NCI-H1092 (cell line): Measurements from ENCODE around the gene TMC4.

Source experiments
- DNase-seq: peaks from one replicate; lab custom pipeline; 2025; lab: John Stamatoyannopoulos, UW

Gene TMC4

DNA sequence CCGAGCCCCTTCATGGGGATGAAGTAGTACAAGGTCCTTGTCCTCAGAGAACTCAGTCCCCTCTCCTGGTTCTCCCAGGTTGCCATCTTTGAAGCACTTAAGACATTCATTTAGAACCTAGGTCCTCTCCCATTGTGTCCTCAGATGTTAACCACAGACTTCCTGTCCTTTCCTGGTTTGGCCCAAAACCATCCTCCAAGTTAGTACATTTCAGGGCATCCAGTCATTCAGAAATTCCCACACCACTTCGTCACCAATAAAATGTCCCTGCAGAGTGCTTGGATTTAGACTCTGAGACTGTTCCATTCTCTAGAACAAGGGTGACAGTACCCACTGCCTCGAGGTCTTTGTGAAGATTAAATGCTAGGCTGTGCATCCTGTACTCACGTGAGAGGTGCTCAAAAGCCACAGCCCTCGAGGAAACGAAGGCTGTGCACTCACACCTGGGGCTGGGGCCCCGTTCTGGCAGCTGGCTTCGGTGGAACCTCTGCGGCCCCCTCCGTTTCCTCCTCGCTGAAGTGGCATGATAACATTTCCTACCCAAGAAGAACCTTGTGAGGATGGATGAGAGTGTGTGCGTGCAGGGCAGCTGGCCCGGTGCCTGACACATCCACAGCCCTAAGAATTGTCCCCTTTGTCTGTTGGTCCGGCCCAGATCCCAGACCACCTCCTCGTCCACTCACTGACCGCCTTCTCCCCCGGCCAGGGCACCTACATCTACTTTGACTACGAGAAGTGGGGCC, 18.2 kb downstream of the TMC4 start:
- DNase-seq = no peak

DNA sequence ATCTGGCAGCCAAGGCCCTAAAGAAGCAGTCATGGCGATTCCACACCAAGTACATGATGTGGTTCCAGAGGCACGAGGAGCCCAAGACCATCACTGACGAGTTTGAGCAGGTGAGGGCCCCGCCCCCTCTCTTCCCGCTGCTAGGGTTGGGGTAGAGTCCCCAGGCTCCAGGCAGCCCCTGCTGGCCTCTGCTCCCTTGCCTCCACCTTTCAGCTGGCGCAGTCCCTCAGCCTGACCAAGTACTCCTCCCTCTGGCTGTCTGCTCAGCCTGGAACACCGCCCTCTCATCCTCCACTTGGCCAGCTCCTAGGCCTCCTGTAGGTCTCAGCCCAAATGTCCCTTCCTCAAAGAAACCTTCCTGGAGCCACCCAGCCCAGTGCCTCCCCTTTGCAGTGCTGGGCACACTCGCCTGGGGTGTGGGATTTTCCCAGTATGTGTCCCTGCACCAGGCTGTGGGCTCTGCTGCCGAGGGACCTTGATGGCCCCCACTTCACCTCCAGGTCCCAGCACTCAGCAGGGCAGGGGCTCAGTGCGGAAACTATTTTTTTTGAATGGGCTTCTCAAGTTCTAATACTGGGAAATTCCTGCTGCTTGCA, 19.1 kb downstream of the TMC4 start:
- no peak for DNase-seq

DNA sequence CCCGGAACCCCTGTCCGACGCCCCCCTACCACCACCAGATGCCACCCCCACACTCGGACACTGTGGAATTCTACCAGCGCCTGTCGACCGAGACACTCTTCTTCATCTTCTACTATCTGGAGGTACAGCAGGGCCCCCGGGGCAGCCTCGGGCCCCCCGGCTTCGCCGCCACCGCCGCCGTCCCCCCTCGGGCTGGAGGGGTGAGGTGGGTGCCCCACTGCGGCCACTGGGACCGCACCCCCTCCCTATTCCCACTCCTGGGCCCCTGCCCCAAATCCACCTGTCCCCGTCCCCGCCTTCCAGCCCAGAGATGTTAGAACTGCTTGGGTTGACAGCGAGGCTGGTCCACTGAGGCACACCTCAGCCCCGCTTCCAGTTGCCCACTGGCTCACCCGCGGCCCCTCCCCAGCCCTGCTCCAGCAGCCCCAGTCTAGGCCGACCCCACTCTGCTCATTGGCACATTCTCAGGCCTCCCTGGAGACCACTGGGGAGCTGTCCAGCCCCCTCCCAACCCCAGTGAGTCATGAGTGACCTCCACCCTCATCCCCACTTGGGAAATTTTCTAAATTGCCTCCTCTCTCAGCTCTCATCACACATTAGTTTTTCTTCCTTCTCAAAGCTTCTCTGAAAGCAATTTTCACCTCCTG, 20.0 kb downstream of the TMC4 start:
- no peak for DNase-seq

DNA sequence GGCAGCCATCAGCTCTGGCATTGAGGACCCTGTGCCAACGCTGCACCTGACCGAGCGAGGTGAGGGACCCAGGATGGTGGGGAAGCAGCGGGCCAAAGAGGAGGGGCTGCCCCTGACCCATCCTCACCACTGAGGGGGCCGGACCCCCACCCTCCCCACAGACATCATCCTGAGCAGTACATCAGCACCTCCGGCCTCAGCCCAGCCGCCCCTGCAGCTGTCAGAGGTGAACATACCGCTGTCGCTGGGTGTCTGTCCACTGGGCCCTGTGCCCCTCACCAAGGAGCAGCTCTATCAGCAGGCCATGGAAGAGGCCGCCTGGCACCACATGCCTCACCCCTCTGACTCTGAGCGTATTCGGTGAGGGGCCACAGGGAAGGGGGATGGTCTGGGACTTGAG, 20.7 kb downstream of the TMC4 start:
- DNase-seq = no peak

DNA sequence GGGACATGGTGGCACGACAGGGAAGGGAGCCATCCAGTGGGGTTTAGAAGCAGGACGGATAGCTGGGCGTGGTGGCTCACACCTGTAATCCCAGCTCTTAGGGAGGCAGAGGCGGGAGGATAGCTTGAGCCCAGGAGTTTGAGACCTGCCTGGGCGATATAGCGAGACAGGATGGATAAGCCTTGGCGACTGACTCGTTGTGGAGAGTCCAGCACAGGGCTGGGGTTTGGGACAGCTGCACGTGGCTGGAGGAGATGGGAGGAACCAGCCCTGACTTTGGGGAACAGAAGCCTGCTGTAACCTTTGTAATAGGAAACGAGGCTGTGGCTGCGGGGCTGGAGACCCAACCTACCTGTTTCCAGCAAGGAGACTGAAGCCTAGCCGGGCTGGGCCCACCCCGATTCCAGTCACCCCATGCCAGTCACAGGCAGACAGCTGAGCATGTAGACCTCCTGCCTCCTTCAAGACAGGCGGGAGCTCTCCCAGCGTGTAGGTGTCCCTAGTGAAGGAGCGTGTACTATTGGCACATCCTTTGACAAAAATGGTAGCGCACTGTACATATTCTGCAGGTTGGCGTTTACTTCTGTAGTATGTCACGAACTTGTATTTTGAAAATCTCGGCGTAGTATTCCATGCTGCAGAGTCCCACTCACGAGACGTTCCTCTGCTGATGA, 21.5 kb downstream of the TMC4 start:
- DNase-seq = no peak

DNA sequence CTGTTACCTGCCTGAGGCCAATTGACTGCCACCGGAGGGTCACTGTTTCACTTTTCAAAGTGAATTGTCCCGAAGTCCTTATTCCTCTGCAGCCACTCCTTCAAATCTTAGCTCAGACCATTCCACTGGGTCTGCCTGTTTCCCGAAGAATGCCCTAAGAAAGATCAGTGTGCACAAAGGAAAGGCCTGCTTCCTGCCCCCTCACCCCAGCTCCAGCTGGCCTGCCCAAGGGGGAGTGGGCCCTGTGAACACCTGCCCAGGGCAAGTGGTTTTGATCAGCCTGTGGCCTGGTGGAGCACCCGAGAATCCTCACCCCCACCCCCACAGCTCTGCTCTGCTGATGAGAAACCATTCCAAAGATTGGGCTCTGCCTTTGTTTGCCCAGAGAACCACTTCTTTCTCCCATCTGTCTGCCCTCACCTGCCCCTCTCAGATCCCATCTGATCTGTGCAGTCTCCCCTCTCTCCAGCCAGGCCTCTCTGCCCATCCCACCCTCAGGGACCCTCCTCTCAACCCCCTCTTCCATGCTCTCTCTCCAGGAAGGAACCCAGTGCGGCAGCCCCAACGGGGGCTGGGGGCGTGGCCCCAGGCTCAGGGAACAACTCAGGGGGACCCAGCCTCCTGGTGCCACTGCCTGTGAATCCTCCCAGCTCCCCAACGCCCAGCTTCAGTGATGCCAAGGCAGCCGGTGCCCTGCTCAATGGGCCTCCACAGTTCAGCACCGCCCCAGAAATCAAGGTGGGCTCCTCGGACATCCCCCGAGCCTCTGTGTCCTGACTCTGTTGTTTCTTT, 23.7 kb downstream of the TMC4 start:
- DNase-seq = no peak

DNA sequence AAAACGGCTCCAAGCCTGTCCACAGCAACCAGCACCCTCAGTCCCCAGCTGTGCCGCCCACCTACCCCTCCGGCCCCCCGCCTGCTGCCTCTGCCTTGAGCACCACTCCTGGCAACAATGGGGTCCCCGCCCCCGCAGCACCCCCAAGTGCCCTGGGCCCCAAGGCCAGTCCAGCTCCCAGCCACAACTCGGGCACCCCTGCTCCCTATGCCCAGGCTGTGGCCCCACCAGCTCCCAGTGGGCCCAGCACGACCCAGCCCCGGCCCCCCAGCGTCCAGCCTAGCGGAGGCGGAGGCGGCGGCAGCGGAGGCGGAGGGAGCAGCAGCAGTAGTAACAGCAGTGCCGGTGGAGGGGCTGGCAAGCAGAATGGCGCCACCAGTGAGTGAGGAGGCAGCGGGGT, 24.8 kb downstream of the TMC4 start:
- DNase-seq = no peak

DNA sequence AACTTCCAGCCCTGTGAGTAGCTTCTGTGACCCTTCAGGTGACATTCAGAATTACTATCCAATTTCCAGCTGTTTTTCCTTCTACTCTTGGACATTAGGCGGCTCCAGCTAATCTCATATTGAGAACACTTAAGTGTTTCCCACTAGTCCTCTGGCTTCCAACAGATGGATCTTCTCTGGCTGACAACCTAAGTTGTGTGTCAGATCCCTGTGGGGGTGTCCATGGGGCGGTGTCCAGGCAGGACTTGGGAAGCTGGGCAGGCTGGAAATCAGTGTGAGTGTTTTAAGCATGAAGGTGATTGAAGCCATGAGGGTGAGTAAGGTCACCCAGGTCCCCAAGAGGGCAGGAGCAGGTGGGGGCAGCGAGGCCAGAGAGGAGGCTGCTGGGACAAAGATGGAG, 25.3 kb downstream of the TMC4 start:
- no peak for DNase-seq

DNA sequence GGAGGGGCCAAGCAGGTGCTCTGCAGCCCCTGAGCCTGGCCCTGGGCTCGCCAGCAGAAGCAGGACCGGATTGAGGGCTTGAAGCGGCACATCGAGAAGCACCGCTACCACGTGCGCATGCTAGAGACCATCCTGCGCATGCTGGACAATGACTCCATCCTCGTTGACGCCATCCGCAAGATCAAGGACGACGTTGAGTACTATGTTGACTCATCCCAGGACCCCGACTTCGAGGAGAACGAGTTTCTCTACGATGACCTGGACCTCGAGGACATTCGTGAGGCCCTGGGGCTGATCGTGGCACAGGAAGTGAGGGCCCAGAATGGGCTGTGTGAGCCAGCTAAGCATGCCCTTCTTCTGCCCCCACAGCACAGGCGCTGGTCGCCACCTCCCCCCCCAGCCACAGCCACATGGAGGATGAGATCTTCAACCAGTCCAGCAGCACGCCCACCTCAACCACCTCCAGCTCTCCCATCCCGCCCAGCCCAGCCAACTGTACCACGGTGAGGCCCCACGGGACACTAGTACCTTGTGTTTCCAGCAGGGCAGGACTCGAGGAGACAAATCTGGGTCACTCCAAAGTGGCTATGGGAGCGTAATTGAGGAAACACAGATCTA, 27.3 kb downstream of the TMC4 start:
- DNase-seq = no peak

DNA sequence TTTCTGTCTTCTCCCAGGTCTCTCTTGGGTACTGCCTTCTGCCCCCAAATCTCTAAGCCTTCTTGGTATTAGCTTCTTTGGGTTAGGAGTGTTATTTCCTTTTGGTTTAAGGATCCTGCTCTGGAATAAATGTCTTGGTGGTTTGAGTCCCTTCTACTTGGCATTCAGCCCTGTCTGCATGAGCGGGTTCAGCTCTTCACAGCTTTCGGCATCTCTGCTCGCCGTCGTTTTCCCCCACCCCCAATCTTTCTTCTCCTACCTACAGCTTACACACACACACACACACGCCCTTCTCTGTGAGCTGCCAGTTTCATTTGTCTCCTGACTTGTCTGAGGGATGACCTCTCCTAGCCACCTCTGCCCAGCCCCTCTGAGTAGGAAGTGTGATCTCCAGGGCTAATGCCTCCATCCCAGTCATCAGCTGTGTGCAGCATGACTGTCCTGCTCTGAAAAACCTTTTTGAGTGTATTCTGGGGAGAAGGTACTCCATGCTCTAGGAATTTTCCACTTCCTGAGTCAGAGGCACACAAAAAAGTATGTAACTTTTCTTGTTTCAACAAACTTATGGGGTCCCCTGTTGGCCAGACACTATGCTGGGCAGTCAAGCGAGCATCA, 30.7 kb downstream of the TMC4 start:
- DNase-seq = no peak

DNA sequence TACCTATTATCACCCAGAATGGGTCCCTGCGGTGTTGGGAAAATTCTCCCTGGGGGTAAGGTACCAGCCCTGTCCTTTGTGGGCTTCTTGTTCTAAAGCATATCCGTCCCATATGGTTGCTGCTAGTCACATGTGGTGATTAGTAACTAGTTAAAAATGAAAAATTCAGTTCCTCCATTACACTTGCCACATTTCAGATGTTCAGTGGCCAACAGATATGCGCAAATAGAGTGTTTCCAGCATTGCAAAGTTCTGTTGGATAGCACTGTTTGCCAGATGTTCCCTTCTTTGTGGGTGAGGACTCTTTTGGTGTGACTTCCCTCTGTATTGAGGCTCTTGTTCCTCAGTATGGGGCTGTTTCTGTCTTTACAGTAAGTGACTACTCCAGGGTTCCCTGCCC, 31.6 kb downstream of the TMC4 start:
- DNase-seq = no peak

DNA sequence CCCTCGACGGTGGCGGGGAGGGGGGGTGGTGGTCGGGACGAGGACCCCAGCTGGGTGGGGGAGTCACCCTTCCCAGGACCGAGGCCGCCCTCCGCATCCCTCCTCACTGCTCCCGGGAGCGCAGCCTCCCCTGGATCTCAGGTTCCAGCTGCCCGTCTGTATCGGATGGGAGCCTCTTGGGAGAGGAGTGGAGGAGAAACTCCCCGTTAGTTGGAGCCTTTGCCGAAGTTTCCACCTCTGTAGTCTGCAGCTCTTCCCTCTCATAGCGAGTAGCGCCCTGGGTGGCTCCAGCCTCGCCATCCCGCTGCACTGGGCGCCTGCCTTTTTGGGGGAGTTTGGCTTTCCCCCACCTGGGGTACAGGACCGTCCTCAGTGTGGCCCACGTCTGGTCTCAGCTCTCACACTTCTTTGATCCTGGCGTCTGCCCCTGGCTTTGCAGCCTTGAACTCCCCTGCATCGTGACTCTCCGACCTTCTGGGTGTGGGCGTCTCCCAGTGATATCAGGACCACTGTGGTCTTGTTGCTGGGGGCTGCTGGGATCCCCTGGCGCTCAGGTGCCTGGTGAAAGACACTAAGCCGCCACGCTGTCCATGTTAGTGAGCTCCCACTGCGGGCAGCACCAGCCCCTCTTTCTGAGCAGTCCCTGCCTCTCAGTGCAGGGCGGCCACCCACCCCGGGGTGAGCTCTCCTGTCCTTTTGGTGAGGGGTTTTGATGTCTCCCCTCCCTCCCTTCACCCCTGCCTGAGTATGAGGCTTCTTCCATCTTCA, 34.3 kb downstream of the TMC4 start:
- no peak for DNase-seq

DNA sequence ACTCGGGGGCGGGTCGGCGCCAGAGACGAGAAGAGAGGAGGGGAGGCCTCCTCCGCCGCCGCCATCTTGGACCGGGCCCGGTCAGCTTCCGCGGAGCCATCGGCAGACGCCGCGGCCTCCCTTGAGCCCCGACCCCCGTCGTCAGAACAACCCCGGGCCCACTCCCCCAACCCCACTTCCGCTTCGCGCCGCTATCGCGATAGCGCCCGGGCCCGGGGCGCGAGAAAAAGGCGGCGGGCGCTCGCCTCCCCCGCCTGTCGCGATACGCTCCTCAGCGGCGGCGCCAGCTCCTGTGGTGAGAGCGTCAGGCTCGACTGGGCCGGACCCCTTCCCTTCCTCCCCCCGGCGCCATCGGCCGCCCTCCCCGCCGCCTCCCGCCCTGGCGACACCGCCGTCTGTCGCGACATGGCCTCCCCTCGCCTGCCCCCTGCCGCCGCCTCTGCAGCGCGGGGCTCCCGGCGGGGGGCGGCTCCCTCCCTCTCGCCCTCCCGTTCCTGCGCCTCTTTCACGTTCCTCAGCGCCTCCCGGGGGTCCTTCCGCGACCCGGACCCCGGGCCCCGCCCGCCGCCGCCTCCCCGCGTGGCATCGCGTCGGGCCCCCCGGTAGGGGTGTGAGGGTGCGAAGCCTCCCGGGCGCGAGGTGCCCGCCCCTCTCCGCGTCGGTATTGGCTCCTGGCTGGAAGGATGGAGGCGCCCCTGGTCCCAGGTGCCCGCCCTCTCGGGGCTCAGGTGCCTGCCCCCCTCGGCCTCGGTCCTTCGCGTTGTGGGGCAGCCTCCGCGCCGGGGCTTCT, 35.1 kb downstream of the TMC4 start, which contains the start of gene CNOT3:
CNOT3 (plus strand) TSS at position 64 of the 790 bp plus-strand sequence. CDS start 5,217 bp downstream, outside the sequence.
- DNase-seq = no peak

DNA sequence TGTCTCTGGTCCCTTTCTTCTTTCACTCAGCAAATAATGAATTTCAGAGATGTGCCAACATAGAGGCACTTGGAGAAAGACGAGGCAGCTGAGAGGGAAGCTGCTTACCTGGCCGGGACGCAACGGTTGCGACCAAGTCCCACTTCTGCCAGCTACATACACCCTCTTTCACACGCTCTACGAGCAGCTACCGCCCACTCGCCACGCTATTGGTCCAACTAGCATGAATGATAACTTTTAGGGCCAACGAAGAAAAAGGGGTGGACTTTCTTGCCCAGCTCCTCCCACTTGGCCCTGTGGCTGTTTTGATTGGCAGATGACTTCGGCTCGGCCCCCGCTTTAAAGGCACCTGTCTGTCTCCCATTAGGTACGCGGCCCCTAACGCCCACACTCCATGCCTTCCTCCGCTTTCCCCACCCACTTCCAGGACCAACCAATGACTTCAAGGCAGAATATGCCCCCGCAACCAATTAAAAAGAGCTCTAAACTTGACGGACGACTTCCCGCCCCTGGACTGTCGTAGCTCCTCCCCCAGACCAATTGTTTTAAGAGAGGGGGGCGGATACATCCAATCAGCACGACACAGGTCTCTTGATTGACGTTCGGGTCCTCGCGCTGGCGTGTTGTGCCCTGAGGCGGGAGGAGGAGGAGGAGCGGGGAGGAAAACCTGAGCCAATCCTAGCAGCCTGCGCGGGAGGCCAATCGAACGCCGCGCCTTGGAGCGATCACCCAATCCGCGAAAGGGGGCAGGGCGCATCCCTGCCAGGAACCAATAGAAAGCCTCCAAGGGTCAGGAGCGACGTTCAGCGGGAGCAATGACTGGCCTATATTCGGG, 35.9 kb downstream of the TMC4 start:
- DNase-seq = peak; percentile 98

DNA sequence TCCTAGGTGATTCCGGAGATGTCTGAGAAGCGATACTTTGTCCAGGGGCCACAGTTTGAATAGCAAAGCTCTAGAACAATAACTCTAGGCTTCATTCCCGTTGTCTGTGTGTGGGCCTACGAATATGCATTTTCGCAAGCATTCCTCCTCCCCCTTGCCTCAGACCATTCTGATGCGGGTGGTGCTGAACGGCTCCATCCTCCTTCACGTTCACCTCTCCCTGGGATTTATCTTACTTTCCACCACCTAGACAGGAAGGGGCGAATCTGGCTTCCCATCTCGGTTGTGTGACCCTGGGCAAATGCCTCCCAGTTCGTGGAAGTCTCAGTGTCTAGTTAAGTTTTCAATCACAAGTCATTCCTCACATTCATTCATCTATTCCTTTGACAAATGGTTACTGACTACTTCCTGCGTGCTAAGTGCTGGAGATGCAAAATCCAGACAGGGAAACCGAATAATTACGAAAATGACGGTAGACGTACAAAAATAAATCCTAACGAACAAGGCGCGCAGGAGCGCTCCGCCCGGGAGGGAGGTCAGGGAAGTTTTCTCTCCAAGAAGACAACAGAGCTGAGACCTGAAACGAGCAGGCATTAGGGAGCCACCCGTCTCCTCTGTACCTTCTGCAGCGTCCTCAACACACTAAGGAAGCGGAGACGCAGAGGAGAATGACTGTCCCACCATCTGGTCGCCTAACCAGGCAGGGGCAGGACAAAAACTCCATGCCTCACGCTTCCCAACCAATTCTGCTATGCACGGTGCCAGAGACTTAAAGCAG, 36.7 kb downstream of the TMC4 start:
- DNase-seq = no peak

DNA sequence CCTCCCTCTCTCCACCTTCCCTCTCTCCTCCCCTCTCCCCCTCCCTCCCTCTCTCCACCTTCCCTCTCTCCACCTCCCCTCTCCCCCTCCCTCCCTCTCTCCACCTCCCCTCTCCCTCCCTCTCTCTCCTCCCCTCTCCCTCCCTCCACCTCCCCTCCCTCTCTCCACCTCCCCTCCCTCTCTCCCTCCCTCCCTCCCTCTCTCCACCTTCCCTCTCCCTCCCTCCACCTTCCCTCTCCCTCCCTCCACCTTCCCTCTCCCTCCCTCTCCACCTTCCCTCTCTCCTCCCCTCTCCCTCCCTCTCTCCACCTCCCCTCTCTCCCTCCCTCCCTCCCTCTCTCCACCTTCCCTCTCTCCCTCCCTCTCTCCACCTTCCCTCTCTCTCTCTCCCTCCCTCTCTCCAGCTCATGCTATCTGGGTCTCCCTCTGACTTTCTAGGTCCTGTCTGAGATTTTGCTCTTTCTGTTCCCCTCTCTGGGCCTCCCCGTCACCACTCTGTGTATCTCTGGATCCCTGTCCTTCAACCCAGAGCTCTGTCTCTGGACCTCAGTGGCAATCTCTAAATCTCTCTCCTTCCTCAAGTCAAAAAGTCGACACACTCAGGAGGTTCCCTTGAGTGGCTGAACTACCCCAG, 38.9 kb downstream of the TMC4 start:
- no peak for DNase-seq

DNA sequence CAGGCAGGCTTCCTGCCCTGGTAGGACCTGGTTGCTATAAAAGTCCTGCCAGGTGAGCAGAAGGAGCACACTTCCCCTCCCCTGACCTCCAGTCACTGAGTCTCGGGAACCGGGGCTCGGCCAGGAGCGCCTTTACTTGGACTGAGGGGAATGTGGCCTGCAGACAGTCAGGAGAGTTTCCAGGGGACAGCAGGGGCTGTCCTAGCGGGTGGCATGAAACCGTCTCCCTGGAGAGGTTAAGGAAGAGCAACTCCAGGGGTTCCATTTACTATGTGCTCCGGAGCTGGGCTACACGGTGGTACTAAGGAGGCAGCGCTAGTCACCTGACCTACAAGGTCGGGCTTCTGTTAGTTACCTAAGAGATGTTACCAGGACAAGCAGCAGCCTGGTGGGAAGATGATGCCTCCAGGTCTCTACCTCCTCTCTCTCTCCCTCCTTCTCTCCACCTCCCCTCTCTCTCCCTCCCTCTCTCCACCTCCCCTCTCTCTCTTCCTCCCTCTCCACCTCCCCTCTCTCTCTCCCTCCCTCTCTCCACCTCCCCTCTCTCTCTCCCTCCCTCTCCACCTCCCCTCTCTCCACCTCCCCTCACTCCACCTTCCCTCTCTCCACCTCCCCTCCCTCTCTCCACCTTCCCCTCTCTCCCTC, 39.5 kb downstream of the TMC4 start:
- no peak for DNase-seq
